GM13976 (cell line): ENCODE measurements around the gene NFASC.

Experiments
- DNase-seq: peaks from one replicate; pipeline ENCODE4 v3.0.0; 2012; ENCODE audit warnings: low spot score
- in situ Hi-C: fragments of 300-500 bp; cut with MboI; formaldehyde crosslinking; loops from one replicate; pipeline ENCODE4 v1.12.0; 2022; ENCODE audit warnings: low sequenced_read_pairs, mixed read lengths, inconsistent platforms; ENCODE audit not compliant: unreplicated experiment
- TF ChIP-seq, protein P1 (sequence below): IDR thresholded peaks from 2 replicates; pipeline ENCODE4 v1.5.1; 2012; ENCODE audit warnings: borderline replicate concordance, mild to moderate bottlenecking; ENCODE audit not compliant: insufficient read depth; ENCODE audit errors: extremely low read depth, missing control alignments, control extremely low read depth

NFASC gene

DNA sequence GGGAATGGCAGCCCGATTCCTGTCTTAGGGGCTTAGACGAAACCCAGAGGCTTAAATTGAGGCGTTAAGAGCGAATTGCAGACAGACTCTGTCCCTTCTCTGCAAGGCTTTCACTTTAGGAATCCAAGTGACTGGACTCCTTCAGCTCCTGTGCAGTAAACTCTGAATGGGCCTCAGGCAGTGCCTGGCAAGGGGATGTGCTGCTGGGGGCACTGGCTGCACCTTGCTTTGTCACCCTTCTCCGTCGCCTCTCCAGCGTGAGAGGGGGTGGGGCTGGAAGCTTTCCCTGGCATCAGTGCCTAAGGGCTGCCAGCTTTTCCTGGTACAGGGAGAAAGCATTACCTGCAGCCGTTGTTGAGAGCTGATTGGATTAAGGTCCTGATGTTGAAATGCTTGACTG, 39.9 kb upstream of the NFASC start:
- no peak for DNase-seq
- in situ Hi-C loops: no loop called here

DNA sequence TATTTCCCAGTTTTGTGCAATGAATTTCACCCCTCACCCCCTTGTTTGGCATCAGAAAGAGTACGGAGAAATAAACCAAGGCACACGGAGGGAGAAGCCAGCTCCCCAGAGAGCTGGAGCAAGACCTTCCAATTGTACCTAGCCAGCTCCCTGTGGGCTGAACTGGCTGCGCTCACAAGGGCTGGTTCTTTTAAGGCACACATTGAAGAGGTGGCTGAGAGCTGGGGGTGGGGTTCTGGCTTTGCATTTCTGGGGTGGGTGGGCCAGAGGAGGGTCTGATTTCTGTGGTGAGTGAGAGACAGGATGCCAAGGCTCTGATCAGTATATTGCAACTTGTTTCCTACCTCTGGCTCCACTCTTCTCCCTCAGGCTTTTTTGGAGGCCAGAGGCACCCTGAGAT, 39.5 kb upstream of the NFASC start:
- no peak for DNase-seq
- TF ChIP-seq, protein P1, sequence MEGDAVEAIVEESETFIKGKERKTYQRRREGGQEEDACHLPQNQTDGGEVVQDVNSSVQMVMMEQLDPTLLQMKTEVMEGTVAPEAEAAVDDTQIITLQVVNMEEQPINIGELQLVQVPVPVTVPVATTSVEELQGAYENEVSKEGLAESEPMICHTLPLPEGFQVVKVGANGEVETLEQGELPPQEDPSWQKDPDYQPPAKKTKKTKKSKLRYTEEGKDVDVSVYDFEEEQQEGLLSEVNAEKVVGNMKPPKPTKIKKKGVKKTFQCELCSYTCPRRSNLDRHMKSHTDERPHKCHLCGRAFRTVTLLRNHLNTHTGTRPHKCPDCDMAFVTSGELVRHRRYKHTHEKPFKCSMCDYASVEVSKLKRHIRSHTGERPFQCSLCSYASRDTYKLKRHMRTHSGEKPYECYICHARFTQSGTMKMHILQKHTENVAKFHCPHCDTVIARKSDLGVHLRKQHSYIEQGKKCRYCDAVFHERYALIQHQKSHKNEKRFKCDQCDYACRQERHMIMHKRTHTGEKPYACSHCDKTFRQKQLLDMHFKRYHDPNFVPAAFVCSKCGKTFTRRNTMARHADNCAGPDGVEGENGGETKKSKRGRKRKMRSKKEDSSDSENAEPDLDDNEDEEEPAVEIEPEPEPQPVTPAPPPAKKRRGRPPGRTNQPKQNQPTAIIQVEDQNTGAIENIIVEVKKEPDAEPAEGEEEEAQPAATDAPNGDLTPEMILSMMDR: no peak
- in situ Hi-C loops: no loop called here

More for the DNA sequence above, 39.9 kb upstream of the NFASC start:
- TF ChIP-seq, protein P1: no peak

DNA sequence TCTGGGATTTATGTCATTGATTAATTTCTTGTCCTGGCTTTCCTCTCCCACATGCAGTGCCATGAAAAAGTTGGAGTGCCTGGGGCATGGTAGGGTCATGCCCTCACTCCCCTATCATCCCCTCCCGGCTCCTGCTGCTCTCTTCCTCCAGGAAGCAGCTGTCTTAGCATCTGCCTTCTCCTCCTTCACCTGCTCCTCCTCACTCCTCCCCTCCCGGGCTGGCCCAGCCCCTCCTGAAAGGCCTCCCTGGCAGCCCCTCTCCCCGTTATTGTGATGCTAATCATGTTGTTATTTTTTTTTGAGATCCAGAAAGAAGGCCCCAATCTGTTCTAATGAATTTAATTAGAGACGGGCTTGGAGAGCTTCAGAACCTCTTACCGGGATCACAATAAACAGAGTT, 36.3 kb upstream of the NFASC start:
- DNase-seq: no peak

DNA sequence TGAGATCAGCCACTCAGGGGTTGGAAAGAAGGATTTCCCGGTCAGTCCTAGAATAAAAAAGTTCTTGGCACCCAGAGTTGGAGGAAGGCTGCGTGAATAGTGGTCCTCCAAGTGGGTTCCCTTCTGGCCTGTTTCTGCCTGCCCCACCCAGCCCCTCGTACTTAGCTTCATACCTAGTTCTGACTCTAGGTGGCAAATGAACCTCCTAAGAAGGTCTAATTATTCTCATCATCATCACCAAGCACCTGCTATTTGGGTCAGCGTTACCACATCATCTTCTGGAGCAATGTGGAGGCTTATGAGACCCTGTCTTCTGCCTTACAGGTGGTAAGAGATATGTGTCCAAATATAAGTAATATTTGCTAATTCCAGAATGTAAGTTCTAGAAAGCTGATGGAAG, 35.9 kb upstream of the NFASC start:
- TF ChIP-seq, protein P1: no peak
- DNase-seq: no peak
- in situ Hi-C loops: no loop called here

More for the DNA sequence above, 36.3 kb upstream of the NFASC start:
- TF ChIP-seq, protein P1: no peak
- in situ Hi-C loops: no loop called here

DNA sequence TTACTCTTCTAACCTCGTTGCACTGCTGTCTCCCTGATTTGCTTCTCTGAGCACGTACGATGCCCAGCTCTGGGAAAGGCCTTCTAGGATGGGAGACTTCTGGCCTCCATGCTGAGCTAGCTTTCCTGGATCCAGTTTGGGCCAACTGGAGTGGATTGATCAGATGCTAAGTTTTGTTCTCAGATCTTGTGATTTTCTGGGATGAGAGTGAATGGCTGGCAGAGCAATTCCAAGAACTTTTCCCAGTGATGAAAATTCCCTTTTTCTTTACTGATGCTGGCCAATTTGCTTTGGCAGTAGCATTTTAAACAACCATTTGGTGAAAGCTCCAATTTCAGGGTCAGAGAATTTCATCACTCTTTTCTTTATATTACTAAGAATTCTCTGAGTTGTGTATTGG, 34.9 kb upstream of the NFASC start:
- no peak for DNase-seq
- in situ Hi-C loops: no loop called here
- TF ChIP-seq, protein P1: no peak

DNA sequence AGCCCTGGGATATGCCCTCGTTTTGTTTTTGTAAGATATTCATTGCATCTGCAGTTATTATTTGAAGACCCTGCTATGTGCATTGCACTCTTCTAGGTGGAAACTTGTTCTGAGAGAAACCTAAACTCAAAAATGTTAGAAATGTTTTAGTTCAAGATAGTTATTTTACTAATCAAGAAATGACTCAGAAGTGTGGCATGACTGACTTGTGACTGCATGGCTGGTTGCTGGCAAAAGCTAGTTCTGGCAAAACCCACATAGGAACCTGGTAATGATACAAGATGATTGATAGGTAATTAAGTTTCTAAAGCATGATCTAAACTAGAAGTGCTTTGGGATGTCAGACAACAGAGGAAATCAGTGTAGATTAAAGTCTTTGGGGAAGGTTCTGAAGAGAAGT, 33.8 kb upstream of the NFASC start:
- TF ChIP-seq, protein P1: no peak
- in situ Hi-C loops: no loop called here
- no peak for DNase-seq
